Chondrocyte (in vitro differentiated cells): ENCODE data around the gene ABLIM2. TPM values are rescaled to one million over a fixed set of nuclear protein-coding genes. Genes with fewer than 3 reads are reported as not detected.

ENCODE experiments used
- DNase-seq: peaks from one replicate; pipeline ENCODE4 v3.0.0; 2021; ENCODE audit warnings: mixed read lengths, low spot score
- H3K27ac Mint-ChIP-seq: one replicate; pipeline ENCODE4 v1.8.0; 2021; ENCODE audit warnings: mild to moderate bottlenecking, moderate library complexity, mixed read lengths; ENCODE audit not compliant: unreplicated experiment
- H3K27me3 Mint-ChIP-seq: 2 replicates; pipeline ENCODE4 v1.8.0; 2021; ENCODE audit warnings: low read depth, mixed read lengths
- H3K36me3 Mint-ChIP-seq: 2 replicates; pipeline ENCODE4 v1.8.0; 2021; ENCODE audit warnings: low read depth, mixed read lengths
- H3K4me1 Mint-ChIP-seq: 2 replicates; pipeline ENCODE4 v1.8.0; 2021; ENCODE audit warnings: low read depth, mild to moderate bottlenecking, mixed read lengths
- H3K4me3 Mint-ChIP-seq: one replicate; pipeline ENCODE4 v1.8.0; 2021; ENCODE audit warnings: mild to moderate bottlenecking, moderate library complexity, mixed read lengths; ENCODE audit not compliant: unreplicated experiment
- H3K9me3 Mint-ChIP-seq: 2 replicates; pipeline ENCODE4 v1.8.0; 2021; ENCODE audit warnings: low read depth, mixed read lengths
- CTCF ChIP-seq: fragments of 200-600 bp; sonication (generic); IDR thresholded peaks from 2 replicates; pipeline ENCODE4 v1.5.0; 2021; ENCODE audit warnings: antibody characterized with exemption, mild to moderate bottlenecking, moderate library complexity
- total RNA-seq: library from RNA; stranded (reverse); gene quantifications from 3 replicates; pipeline ENCODE4 v1.2.1, GENCODE V29; 2021

The ABLIM2 gene
- total RNA-seq, 1 donor from 2014 or later = 0.47 TPM

- Mint-ChIP-seq H3K4me3 (no peak overlapping the region), H3K27ac (no peak overlapping the region), H3K9me3 (peaks cover under 1% of the 10 kb centered on the region), H3K27me3 (no peaks in the 10 kb centered on the region), H3K36me3 (no peaks in the 10 kb centered on the region), H3K4me1 (peaks cover 36% of the 10 kb centered on the region)
- no peak for DNase-seq
- no peak for TF ChIP-seq CTCF
Observed at GRCh38 chr4:7984286-7984925, 174.2 kb downstream of the ABLIM2 start.

- no peaks in the 10 kb centered on the region for H3K9me3 Mint-ChIP-seq
- H3K27ac Mint-ChIP-seq = no peak overlapping the region
- H3K27me3 Mint-ChIP-seq = no peaks in the 10 kb centered on the region
- TF ChIP-seq CTCF = no peak
- DNase-seq = no peak
- H3K4me3 Mint-ChIP-seq = no peak overlapping the region
- no peaks in the 10 kb centered on the region for H3K36me3 Mint-ChIP-seq
- peaks cover 42% of the 10 kb centered on the region for H3K4me1 Mint-ChIP-seq
Observed at GRCh38 chr4:7983296-7983695, 175.3 kb downstream of the ABLIM2 start.

GRCh38 chr4:7981738-7982394 is 176.7 kb downstream of the ABLIM2 start:
- H3K27me3 Mint-ChIP-seq = no peaks in the 10 kb centered on the region
- no peak overlapping the region for H3K4me3 Mint-ChIP-seq
- no peak overlapping the region for H3K27ac Mint-ChIP-seq
- peaks cover 37% of the 10 kb centered on the region for H3K4me1 Mint-ChIP-seq
- TF ChIP-seq CTCF = no peak
- no peaks in the 10 kb centered on the region for H3K9me3 Mint-ChIP-seq
- DNase-seq = no peak
- no peaks in the 10 kb centered on the region for H3K36me3 Mint-ChIP-seq

- TF ChIP-seq CTCF = no peak
- no peak overlapping the region for H3K4me3 Mint-ChIP-seq
- H3K27me3 Mint-ChIP-seq = no peaks in the 10 kb centered on the region
- no peak overlapping the region for H3K27ac Mint-ChIP-seq
- no peak for DNase-seq
- peaks cover 26% of the 10 kb centered on the region for H3K4me1 Mint-ChIP-seq
- H3K9me3 Mint-ChIP-seq = no peaks in the 10 kb centered on the region
- no peaks in the 10 kb centered on the region for H3K36me3 Mint-ChIP-seq
Observed at GRCh38 chr4:7980036-7980435, 178.6 kb downstream of the ABLIM2 start.

- Mint-ChIP-seq H3K9me3 (no peaks in the 10 kb centered on the region), H3K4me3 (no peak overlapping the region), H3K27me3 (no peaks in the 10 kb centered on the region), H3K36me3 (no peaks in the 10 kb centered on the region), H3K4me1 (peaks cover 24% of the 10 kb centered on the region), H3K27ac (no peak overlapping the region)
- DNase-seq = no peak
- TF ChIP-seq CTCF = no peak
Observed at GRCh38 chr4:7979652-7979968, 179.0 kb downstream of the ABLIM2 start.
